Adrenal gland (tissue), 12 donors: Measurements from ENCODE around the gene HIVEP3. TPM values are rescaled to one million over a fixed set of nuclear protein-coding genes. Genes with fewer than 3 reads are reported as not detected.

Experiments used
- DNase-seq, 7 donors: peaks; one replicate each; pipeline ENCODE4 v3.0.0-alpha.2; 2019 to 2020
- H3K27ac ChIP-seq, 5 donors: fragments of 200-600 bp; sonication (generic) in 4 of 5; 1 replicate in 3 of 5; 2 replicates in 2 of 5; pipeline versions ENCODE4 v1.5.1 to v1.8.0; 2016 to 2020; ENCODE audit warnings: mild to moderate bottlenecking in 1 of 5
- H3K27me3 ChIP-seq: fragments of 200-600 bp; 2 replicates; pipeline ENCODE4 v1.8.0; 2021
- H3K36me3 ChIP-seq, 2 donors: fragments of 200-600 bp; replicated peaks in 1 of 2; 1 replicate in 1 of 2; 2 replicates in 1 of 2; pipeline versions ENCODE4 v1.5.1 to v1.8.0; 2018 to 2022
- H3K4me1 ChIP-seq, 2 donors: fragments of 200-600 bp; replicated peaks in 1 of 2; 1 replicate in 1 of 2; 2 replicates in 1 of 2; pipeline versions ENCODE4 v1.5.1 to v1.8.0; 2018 to 2021
- H3K4me3 ChIP-seq, 4 donors: fragments of 200-600 bp; sonication (generic) in 3 of 4; one replicate each; pipeline ENCODE4 v1.5.1; 2016 to 2018
- H3K9me3 ChIP-seq, 3 donors: fragments of 200-600 bp; sonication (generic) in 1 of 3; replicated peaks in 1 of 3; 1 replicate in 2 of 3; 2 replicates in 1 of 3; pipeline versions ENCODE4 v1.5.1 to v1.8.0; 2016 to 2021
- CTCF ChIP-seq, 6 experiments: fragments of 450-650 bp in 4 of 6; fragments of 200-600 bp in 2 of 6; sonication (generic) in 1 of 6; IDR thresholded peaks; 1 replicate in 5 of 6; 2 replicates in 1 of 6; pipeline versions ENCODE4 v1.5.1 to v1.8.0; 2016 to 2021; ENCODE audit warnings: antibody characterized with exemption in 6 of 6, mild to moderate bottlenecking in 2 of 6, moderate library complexity in 1 of 6
- POLR2A ChIP-seq, 2 donors: fragments of 450-650 bp; IDR thresholded peaks; one replicate each; pipeline ENCODE4 v1.6.1; 2017; ENCODE audit warnings: antibody characterized with exemption in 2 of 2, mild to moderate bottlenecking in 2 of 2, moderate library complexity in 1 of 2
- WGBS, 4 donors: extraction: QIAGEN DNeasy Blood & Tissue Kit in 2 of 4; methylation state at CpG; one replicate each; pipeline versions ENCODE4 v1.1.5 to v1.1.7; 2013 to 2017; 5-methylcytosine and 5-hydroxymethylcytosine counted together
- intact Hi-C, 2 donors: fragments of 100-400 bp; cut with DNase I; formaldehyde crosslinking; loops; one replicate each; pipeline versions ENCODE4 v1.14.1 to v1.15.0; 2022 to 2023
- polyA plus RNA-seq, 3 donors: library from polyadenylated mRNA; stranded (reverse); fragments of 200-250 nt in 2 of 3; fragments of 350-450 nt in 1 of 3; fragmentation: Illumina TruSeq in 1 of 3; extraction: RNeasy Lipid Tissue Mini Kit (QIAGEN cat#74804) in 1 of 3; gene quantifications; one replicate each; pipeline ENCODE4 v1.2.3, GENCODE V29; 2013 to 2014
- total RNA-seq, 9 donors: library from RNA; depleted of rRNA in 4 of 9; stranded (reverse); fragments of >200 nt in 4 of 9; fragments of 120-200 nt in 1 of 9; fragmentation: NEBNext Ultra II Directional in 1 of 9; extraction: Animal tissue kit (Norgen Biotek cat#: 25700) in 1 of 9; gene quantifications; one replicate each; pipeline versions ENCODE4 v1.1.0 to v1.2.4, GENCODE V29; 2013 to 2023
- donor health status: healthy with polysubstance abuse.
- donor health status: Bipolar disorder and iron deficiency.
- donor health status: DM: yes; HTN: yes; CAD: no.
- donor health status: DM: no; HTN: no; CAD: no.
- donor health status: DM: no; HTN: no; CAD: no.
- donor health status: DM: yes; HTN: yes; CAD: no.

Gene HIVEP3
- total and polyA plus RNA-seq, 12 donors: 3.2 to 7.7 (median 7.0) TPM

GRCh38 chr1:41542196-41542930, 376.4 kb downstream of the HIVEP3 start:
- DNase-seq: peak in 1 of 7 donors; percentile 2
- 77 to 89% (median 87%) methylated on average over 11 to 12 of the region's 12 CpGs for WGBS, 4 donors
- H3K27ac ChIP-seq: no peak overlapping the region

DNA sequence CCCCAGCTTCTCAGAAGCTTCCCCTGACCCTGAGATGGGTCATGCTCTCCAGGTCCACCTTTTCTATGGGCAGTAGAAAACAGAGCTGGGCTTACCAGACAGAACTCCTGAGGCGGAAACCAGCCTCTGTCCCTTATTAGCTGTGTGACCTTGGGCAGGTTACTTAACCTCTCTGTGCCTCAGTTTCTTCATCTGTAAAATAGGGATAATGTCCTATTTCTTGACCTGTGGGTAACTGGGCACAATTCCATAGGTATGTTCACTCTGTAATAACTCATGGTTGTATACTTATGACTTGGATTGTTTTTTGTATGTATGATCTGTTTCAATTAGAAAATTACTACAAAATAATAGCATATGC, 377.1 kb downstream of the HIVEP3 start:
- intact Hi-C loops: no loop called here
- 100% methylated on average over 1 of the region's 1 CpG for WGBS, 4 donors
- Histone ChIP-seq H3K4me3 (no peak overlapping the region), H3K36me3 (no peaks in the 10 kb centered on the region), H3K27ac (no peak overlapping the region), H3K27me3 (no peaks in the 10 kb centered on the region), H3K4me1 (peaks cover 0 to 20% of the 10 kb centered on the region in 2 donors), H3K9me3 (no peaks in the 10 kb centered on the region)
- no peak for DNase-seq
- TF ChIP-seq CTCF (IDR thresholded peaks at IDR 0.05) (no peak), POLR2A (IDR thresholded peaks at IDR 0.05) (no peak)

More at GRCh38 chr1:41542196-41542930, 376.4 kb downstream of the HIVEP3 start:
- Histone ChIP-seq H3K4me3 (no peak overlapping the region), H3K4me1 (peaks cover 0 to 12% of the 10 kb centered on the region in 2 donors), H3K27me3 (no peaks in the 10 kb centered on the region), H3K9me3 (no peaks in the 10 kb centered on the region), H3K36me3 (no peaks in the 10 kb centered on the region)
- TF ChIP-seq CTCF (IDR thresholded peaks at IDR 0.05) (no peak), POLR2A (IDR thresholded peaks at IDR 0.05) (no peak)
- intact Hi-C loops: no loop called here

- Histone ChIP-seq H3K27me3 (no peaks in the 10 kb centered on the region), H3K4me1 (peaks cover 0 to 20% of the 10 kb centered on the region in 2 donors), H3K9me3 (no peaks in the 10 kb centered on the region), H3K27ac (no peak overlapping the region), H3K4me3 (no peak overlapping the region), H3K36me3 (no peaks in the 10 kb centered on the region)
- peak in 2 of 7 donors; percentile 5 to 8 for DNase-seq
- WGBS, 4 donors: 75 to 85% (median 79%) methylated on average over 10 of the region's 10 CpGs
- TF ChIP-seq CTCF (IDR thresholded peaks at IDR 0.05): no peak
- no peak for TF ChIP-seq POLR2A (IDR thresholded peaks at IDR 0.05)
- intact Hi-C loops: no loop called here
Observed at GRCh38 chr1:41540886-41541591, 377.7 kb downstream of the HIVEP3 start.

DNA sequence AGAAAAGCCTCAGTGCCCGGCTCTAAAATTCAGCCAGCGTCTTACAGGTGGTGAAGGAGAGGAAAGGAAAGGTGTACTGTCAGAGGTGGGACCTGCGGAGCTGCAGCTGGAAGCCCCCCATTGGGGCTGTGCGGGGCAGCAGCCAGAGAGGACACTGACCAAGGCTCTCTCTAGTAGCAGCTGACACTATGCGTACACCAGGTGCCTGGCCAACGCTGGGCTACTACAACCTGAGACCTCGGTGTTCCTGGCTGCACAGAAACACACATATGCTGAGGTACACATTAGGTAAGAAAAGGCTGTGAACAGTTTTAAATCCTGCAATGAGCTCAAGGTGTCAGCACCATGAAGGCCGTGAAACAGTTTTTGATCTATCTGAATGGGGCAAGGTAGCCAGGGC, 378.7 kb downstream of the HIVEP3 start:
- no peaks in the 10 kb centered on the region for H3K36me3 ChIP-seq
- peaks cover 0 to 20% of the 10 kb centered on the region in 2 donors for H3K4me1 ChIP-seq
- no peak overlapping the region for H3K27ac ChIP-seq
- no peaks in the 10 kb centered on the region for H3K9me3 ChIP-seq
- TF ChIP-seq POLR2A (IDR thresholded peaks at IDR 0.05): no peak
- no peak for TF ChIP-seq CTCF (IDR thresholded peaks at IDR 0.05)
- H3K27me3 ChIP-seq: no peaks in the 10 kb centered on the region
- DNase-seq: no peak
- no peak overlapping the region for H3K4me3 ChIP-seq
- intact Hi-C loops: no loop called here
- WGBS, 4 donors: 94 to 100% (median 95%) methylated on average over 8 of the region's 8 CpGs
